H9 (cell line): ENCODE data around the gene DAB1. TPM values are rescaled to one million over a fixed set of nuclear protein-coding genes. Genes with fewer than 3 reads are reported as not detected.

Experiments
- DNase-seq: peaks from one replicate; pipeline ENCODE4 v3.0.0-alpha.2; 2017
- H2AFZ ChIP-seq: one replicate; pipeline ENCODE4 v1.6.1; 2013; ENCODE audit warnings: mild to moderate bottlenecking, low read length, control low read depth, moderate library complexity
- H2AK5ac ChIP-seq: 2 replicates; pipeline ENCODE4 v1.6.1; 2013; ENCODE audit warnings: low read length, control low read depth, mixed read lengths; ENCODE audit not compliant: insufficient read length
- H2BK120ac ChIP-seq: one replicate; pipeline ENCODE4 v1.6.1; 2013; ENCODE audit warnings: low read depth, mild to moderate bottlenecking, low read length, control low read depth, inconsistent platforms; ENCODE audit not compliant: poor library complexity, severe bottlenecking
- H2BK12ac ChIP-seq: 2 replicates; pipeline ENCODE4 v1.6.1; 2013; ENCODE audit warnings: low read length, control low read depth, mixed read lengths, low read depth; ENCODE audit not compliant: insufficient read length
- H2BK15ac ChIP-seq: 2 replicates; pipeline ENCODE4 v1.6.1; 2013; ENCODE audit warnings: low read depth, low read length, control low read depth
- H2BK20ac ChIP-seq: one replicate; pipeline ENCODE4 v1.6.1; 2013; ENCODE audit warnings: low read depth, mild to moderate bottlenecking, low read length, control low read depth, inconsistent platforms; ENCODE audit not compliant: poor library complexity, severe bottlenecking
- H2BK5ac ChIP-seq: 2 replicates; pipeline ENCODE4 v1.6.1; 2013; ENCODE audit warnings: low read length, control low read depth, mixed read lengths; ENCODE audit not compliant: insufficient read length
- H3K14ac ChIP-seq: 2 replicates; pipeline ENCODE4 v1.6.1; 2013; ENCODE audit warnings: low read length, control low read depth; ENCODE audit not compliant: insufficient read depth
- H3K18ac ChIP-seq: 2 replicates; pipeline ENCODE4 v1.6.1; 2013; ENCODE audit warnings: low read depth, mild to moderate bottlenecking, mixed read lengths, low read length, control low read depth; ENCODE audit not compliant: insufficient read length
- H3K23ac ChIP-seq: 2 replicates; pipeline ENCODE4 v1.6.1; 2013; ENCODE audit warnings: low read length, control low read depth, mixed read lengths, low read depth; ENCODE audit not compliant: insufficient read length
- H3K23me2 ChIP-seq: 2 replicates; pipeline ENCODE4 v1.6.1; 2013; ENCODE audit warnings: low read depth, mild to moderate bottlenecking, mixed read lengths, low read length, control low read depth; ENCODE audit not compliant: insufficient read length, poor library complexity, severe bottlenecking
- H3K27ac ChIP-seq: 2 replicates; pipeline ENCODE4 v1.5.1; 2013; ENCODE audit warnings: low read length, control low read depth, mixed read lengths, low read depth; ENCODE audit not compliant: insufficient read length
- H3K27me3 ChIP-seq: 2 replicates; pipeline ENCODE4 v1.6.1; 2013; ENCODE audit warnings: low read length, control low read depth, inconsistent platforms; ENCODE audit not compliant: insufficient read depth
- H3K4ac ChIP-seq: 2 replicates; pipeline ENCODE4 v1.6.1; 2013; ENCODE audit warnings: low read depth, mild to moderate bottlenecking, control low read depth, inconsistent platforms, low read length, moderate library complexity
- H3K4me1 ChIP-seq: 2 replicates; pipeline ENCODE4 v1.6.1; 2013; ENCODE audit warnings: low read length, control low read depth, inconsistent platforms; ENCODE audit not compliant: insufficient read depth
- H3K4me2 ChIP-seq: 2 replicates; pipeline ENCODE4 v1.6.1; 2013; ENCODE audit warnings: low read length, control low read depth, mixed read lengths; ENCODE audit not compliant: insufficient read length, insufficient read depth
- H3K56ac ChIP-seq: 2 replicates; pipeline ENCODE4 v1.6.1; 2013; ENCODE audit warnings: low read depth, mild to moderate bottlenecking, mixed read lengths, low read length, control low read depth; ENCODE audit not compliant: insufficient read length
- H3K79me1 ChIP-seq: 2 replicates; pipeline ENCODE4 v1.6.1; 2013; ENCODE audit warnings: low read depth, mild to moderate bottlenecking, moderate library complexity, low read length, control low read depth, inconsistent platforms; ENCODE audit not compliant: insufficient read depth, poor library complexity, severe bottlenecking
- H3K79me2 ChIP-seq: 2 replicates; pipeline ENCODE4 v1.6.1; 2013; ENCODE audit warnings: low read length, control low read depth, inconsistent platforms; ENCODE audit not compliant: insufficient read depth
- H3K9ac ChIP-seq: 2 replicates; pipeline ENCODE4 v1.6.1; 2013; ENCODE audit warnings: low read length, control low read depth, mixed read lengths; ENCODE audit not compliant: insufficient read length; ENCODE audit errors: extremely low read depth
- H3K9me3 ChIP-seq: one replicate; pipeline ENCODE4 v1.6.1; 2013; ENCODE audit warnings: low read depth, low read length, inconsistent platforms; ENCODE audit not compliant: control insufficient read depth
- H3T11ph ChIP-seq: one replicate; pipeline ENCODE4 v1.6.1; 2013; ENCODE audit warnings: mild to moderate bottlenecking, low read length, control low read depth, inconsistent platforms
- H4K20me1 ChIP-seq: one replicate; pipeline ENCODE4 v1.6.1; 2013; ENCODE audit not compliant: control insufficient read depth, insufficient read length, insufficient read depth
- H4K5ac ChIP-seq: 2 replicates; pipeline ENCODE4 v1.6.1; 2013; ENCODE audit warnings: low read depth, mild to moderate bottlenecking, mixed read lengths, low read length, control low read depth; ENCODE audit not compliant: insufficient read length
- H4K8ac ChIP-seq: replicated peaks from 2 replicates; pipeline ENCODE4 v1.6.1; 2013; ENCODE audit warnings: low read length, control low read depth, mixed read lengths, low read depth; ENCODE audit not compliant: insufficient read length
- H4K91ac ChIP-seq: 2 replicates; pipeline ENCODE4 v1.6.1; 2013; ENCODE audit warnings: low read depth, mild to moderate bottlenecking, moderate library complexity, mixed read lengths, low read length, control low read depth; ENCODE audit not compliant: insufficient read length
- H3K27ac Mint-ChIP-seq, 3 experiments: 2 replicates in 2 of 3; 3 replicates in 1 of 3; pipeline ENCODE4 v1.8.0; 2020 to 2021; ENCODE audit warnings: mixed read lengths in 3 of 3, mild to moderate bottlenecking in 1 of 3, moderate library complexity in 1 of 3
- H3K27me3 Mint-ChIP-seq: 2 replicates; pipeline ENCODE4 v1.8.0; 2021; ENCODE audit warnings: low read depth, mild to moderate bottlenecking, moderate library complexity, mixed read lengths
- H3K36me3 Mint-ChIP-seq, 3 experiments: 2 replicates in 2 of 3; 3 replicates in 1 of 3; pipeline ENCODE4 v1.8.0; 2020 to 2021; ENCODE audit warnings: low read depth in 3 of 3, mixed read lengths in 3 of 3; ENCODE audit not compliant: insufficient read depth in 1 of 3
- H3K4me1 Mint-ChIP-seq, 2 experiments: 2 replicates each; pipeline ENCODE4 v1.8.0; 2020; ENCODE audit warnings: mixed read lengths in 2 of 2
- H3K4me3 Mint-ChIP-seq, 2 experiments: 2 replicates in 1 of 2; 3 replicates in 1 of 2; pipeline ENCODE4 v1.8.0; 2020 to 2021; ENCODE audit warnings: mild to moderate bottlenecking in 2 of 2, mixed read lengths in 2 of 2, moderate library complexity in 1 of 2
- H3K9me3 Mint-ChIP-seq, 2 experiments: 2 replicates in 1 of 2; 3 replicates in 1 of 2; pipeline ENCODE4 v1.8.0; 2020; ENCODE audit warnings: mild to moderate bottlenecking in 2 of 2, mixed read lengths in 2 of 2, moderate library complexity in 1 of 2
- WGBS: extraction: QIAGEN DNeasy Blood & Tissue Kit; methylation state at CpG from one replicate; pipeline ENCODE4 v1.1.7; 2013; ENCODE audit warnings: missing lambda C conversion rate, low lambda C conversion rate, mixed read lengths; ENCODE audit not compliant: insufficient read length; ENCODE audit errors: extremely low coverage; 5-methylcytosine and 5-hydroxymethylcytosine counted together
- total RNA-seq: library from RNA; stranded (reverse); gene quantifications from 2 replicates; pipeline ENCODE4 v1.2.1, GENCODE V29; 2021
- TF ChIP-seq, protein P1 (sequence below): fragments of 200-600 bp; sonication (generic); conservative IDR thresholded peaks from 3 replicates; pipeline ENCODE4 v1.8.0; 2021; ENCODE audit warnings: antibody characterized with exemption, mild to moderate bottlenecking

The DAB1 gene
- total RNA-seq, 1 experiment from 2014 or later: 9.3 TPM

DNA sequence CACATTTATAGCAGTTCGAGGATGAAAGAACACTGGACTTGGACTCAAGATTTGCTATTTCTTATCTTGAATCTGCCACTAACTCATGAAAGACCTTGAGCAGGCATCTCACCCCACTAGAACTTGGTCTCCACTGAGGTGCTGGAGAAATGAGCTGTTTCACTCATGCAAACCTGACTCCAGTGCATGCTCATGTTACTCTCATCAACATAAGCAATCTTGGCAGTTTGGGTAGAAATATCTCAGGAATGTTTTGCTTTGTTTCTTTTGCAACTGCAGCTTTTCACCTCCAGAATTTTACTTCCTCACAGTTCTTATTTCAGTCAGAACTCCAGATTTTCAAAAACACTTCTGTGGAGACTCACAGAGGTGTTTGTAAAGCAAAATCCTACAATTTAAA is 46.2 kb upstream of the DAB1 start:
- no peaks in the 10 kb centered on the region for H3K23me2 ChIP-seq
- H2BK15ac ChIP-seq: no peak overlapping the region
- no peak overlapping the region for H3K9ac ChIP-seq
- peaks cover 8 to 16% of the 10 kb centered on the region in 2 experiments for H3K4me1 Mint-ChIP-seq
- no peaks in the 10 kb centered on the region for H3K79me1 ChIP-seq
- no peak overlapping the region for H2BK12ac ChIP-seq
- H4K20me1 ChIP-seq: no peaks in the 10 kb centered on the region
- no peak overlapping the region for H2BK20ac ChIP-seq
- H3K4ac ChIP-seq: no peak overlapping the region
- no peak overlapping the region for H2AK5ac ChIP-seq
- no peak overlapping the region for H3K4me2 ChIP-seq
- no peak overlapping the region for H3K27ac Mint-ChIP-seq
- no peaks in the 10 kb centered on the region for H3K9me3 ChIP-seq
- peaks cover 4 to 15% (median 5%) of the 10 kb centered on the region in 3 experiments; a peak in 4 of 7 replicates for H3K36me3 Mint-ChIP-seq
- no peaks in the 10 kb centered on the region for H3K79me2 ChIP-seq
- peaks cover 8% of the 10 kb centered on the region; the same call in 1 of the 2 replicates for H3K4me1 ChIP-seq
- H3K9me3 Mint-ChIP-seq: peaks cover 11 to 12% of the 10 kb centered on the region in 2 experiments
- no peak overlapping the region for H4K8ac ChIP-seq
- H3K27me3 Mint-ChIP-seq: no peaks in the 10 kb centered on the region; the same call in 1 of the 2 replicates
- H2BK120ac ChIP-seq: no peak overlapping the region
- no peak overlapping the region for H4K5ac ChIP-seq
- no peaks in the 10 kb centered on the region for H3K27me3 ChIP-seq
- TF ChIP-seq, protein P1, sequence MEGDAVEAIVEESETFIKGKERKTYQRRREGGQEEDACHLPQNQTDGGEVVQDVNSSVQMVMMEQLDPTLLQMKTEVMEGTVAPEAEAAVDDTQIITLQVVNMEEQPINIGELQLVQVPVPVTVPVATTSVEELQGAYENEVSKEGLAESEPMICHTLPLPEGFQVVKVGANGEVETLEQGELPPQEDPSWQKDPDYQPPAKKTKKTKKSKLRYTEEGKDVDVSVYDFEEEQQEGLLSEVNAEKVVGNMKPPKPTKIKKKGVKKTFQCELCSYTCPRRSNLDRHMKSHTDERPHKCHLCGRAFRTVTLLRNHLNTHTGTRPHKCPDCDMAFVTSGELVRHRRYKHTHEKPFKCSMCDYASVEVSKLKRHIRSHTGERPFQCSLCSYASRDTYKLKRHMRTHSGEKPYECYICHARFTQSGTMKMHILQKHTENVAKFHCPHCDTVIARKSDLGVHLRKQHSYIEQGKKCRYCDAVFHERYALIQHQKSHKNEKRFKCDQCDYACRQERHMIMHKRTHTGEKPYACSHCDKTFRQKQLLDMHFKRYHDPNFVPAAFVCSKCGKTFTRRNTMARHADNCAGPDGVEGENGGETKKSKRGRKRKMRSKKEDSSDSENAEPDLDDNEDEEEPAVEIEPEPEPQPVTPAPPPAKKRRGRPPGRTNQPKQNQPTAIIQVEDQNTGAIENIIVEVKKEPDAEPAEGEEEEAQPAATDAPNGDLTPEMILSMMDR: no peak
- H3K18ac ChIP-seq: no peak overlapping the region
- no peak overlapping the region for H2BK5ac ChIP-seq
- DNase-seq: no peak
- no peak overlapping the region for H4K91ac ChIP-seq
- no peak overlapping the region for H2AFZ ChIP-seq
- H3K14ac ChIP-seq: no peak overlapping the region
- H3K23ac ChIP-seq: no peak overlapping the region
- no peak overlapping the region for H3K27ac ChIP-seq
- no peak overlapping the region for H3K4me3 Mint-ChIP-seq
- H3K56ac ChIP-seq: no peak overlapping the region
- WGBS: no CpG with 5 or more reads among the region's 1 CpG
- no peak overlapping the region for H3T11ph ChIP-seq
